DMS79 treated with DMSO at 0.1 percent for 48 hours (cell line): ENCODE measurements around the gene KIAA0319L.

Experiments
- DNase-seq: peaks from one replicate; lab custom pipeline; 2025; lab: John Stamatoyannopoulos, UW

The KIAA0319L gene

DNA sequence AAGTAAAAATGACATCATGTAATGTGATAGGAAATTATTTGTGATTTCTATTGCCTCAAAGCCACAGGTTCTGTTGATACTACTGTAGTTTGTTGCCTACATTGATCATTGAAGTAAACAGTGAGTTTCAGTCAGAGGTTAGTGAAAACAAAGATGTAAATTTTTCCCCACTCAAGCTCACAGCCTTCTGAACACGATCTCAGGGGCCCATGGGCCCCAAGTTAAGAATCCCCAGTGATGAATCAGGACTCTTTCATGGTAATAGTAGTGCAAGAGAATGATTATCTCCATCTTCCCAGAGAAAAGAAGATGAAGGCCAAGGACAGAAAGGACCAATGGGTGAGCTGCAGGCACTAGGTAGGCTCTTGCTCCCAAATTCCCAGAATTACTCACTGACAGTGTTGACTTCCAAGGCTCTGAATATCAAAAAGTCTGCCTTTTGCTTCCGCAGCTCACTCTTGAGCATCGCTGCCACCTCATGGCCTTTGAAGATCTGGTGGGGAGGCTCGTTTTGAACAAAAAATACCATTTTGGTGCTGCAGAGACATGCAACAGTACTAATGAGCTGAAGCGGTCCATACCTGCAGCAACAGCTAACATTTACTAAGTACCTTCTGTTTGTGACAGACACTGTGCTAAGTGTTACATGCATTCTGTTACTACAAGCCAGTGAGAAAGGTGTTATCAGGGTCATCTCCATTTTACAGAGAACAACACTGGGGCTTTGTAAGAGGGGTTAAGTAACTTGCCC, 113.3 kb downstream of the KIAA0319L start:
- no peak for DNase-seq

- DNase-seq = no peak
Measured at GRCh38 chr1:35442734-35443133, 114.5 kb downstream of the KIAA0319L start.

DNA sequence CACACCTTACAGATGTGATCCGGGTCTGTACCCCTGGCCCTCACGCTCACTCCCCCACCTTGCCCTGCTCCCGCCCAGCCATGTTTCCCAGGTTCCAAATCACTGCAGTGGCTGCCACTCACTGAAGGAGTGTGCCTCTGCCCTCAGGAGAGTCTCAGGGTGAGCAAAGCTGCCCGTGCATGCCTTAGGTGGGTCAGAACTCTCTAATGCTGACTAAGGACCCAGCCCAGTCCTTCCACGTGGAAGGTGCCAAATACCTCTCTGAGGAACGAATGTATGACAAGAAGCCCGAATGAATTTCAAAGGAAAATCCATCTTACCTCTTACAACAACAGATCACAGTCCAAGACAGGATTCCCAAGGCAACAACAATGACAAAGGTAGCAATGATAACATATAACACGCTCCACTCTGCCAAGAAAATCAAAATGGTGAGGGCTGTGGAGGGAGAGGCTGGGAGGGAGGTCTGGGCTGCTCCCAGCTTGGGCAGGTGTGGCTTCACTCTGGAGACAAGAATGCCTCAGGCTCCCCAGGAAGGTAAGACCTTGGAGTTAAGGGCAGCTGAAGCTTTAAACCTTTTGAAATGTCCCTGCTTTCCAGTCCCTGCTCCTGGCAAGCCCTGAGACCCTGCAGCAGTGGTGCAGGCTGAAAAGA, 115.2 kb downstream of the KIAA0319L start:
- no peak for DNase-seq

DNA sequence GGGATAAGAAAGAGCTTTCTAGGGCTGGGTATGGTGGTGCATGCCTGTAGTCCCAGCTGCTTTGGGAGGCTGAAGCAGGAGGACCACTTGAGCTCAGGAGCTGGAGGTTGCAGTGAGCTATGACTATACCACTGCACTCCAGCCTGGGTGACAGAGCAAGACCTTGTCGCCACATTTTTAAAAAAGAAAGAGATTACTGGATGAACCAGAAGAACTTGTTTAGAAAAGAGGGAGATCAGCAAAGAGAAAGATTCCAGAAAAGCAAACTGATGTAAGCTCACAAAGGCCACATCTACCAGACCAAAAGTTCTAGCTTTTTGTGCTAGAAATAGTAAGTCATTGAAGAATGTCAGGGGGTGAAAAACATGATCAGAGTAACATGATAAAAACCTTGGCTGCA, 117.6 kb downstream of the KIAA0319L start:
- DNase-seq = no peak

DNA sequence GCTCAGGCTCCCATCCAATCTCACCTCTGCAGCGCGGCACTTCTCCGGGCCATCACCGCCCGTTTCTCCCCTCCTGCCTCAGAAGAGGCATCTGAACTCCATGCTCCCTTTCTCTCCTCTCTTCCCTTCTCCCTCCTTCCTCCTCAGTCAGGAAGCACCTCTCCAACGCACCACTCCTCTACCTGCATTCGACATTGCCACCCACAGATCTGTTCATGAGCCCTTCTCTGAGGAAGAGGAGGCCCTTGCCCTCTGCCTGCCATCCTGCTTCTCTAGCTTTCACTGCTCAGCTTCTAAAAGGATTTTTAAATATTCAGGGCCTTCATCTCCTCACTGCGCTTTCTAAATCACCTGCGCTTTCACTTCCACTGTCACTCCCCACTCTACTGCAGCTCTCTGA, 120.0 kb downstream of the KIAA0319L start:
- no peak for DNase-seq

DNA sequence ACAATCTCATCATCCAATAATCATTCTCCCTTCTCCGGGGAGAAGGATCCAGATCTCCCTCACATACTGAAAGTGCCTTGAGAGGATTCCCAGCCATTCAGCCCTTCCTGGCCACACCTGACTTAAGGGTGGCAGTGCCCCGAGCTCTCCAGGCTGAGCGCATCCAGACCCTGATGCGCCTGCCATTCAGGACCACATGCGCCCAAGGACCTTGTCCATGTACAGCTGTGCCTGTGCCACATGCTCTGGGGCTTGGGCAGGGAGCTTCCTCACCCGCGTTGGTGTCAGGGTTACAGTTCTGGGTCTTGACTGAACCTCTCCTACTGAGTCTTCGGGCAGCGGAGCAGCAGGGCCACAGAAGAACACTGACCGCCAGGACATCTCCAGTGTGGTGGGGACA, 121.1 kb downstream of the KIAA0319L start:
- DNase-seq = no peak

DNA sequence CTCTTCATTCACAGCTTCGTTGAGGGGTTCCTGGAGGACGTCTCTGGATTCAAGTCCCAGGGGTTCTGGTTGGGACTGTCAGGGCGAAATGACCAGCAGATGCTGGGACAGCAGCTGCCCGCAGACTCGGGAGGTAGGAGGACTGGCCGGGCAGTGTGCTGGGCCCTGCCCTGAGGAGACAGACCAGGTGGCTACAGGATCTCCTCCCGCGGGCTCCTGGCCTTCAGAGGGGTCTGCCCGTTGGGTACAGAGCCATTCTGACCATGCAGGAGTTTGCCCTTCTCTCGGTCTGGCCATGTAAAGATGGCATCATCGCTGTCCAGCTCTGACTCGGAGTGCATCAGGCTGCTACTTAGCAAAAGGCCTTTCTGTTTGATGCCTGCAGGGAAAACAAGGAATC, 122.5 kb downstream of the KIAA0319L start:
- DNase-seq = no peak

DNA sequence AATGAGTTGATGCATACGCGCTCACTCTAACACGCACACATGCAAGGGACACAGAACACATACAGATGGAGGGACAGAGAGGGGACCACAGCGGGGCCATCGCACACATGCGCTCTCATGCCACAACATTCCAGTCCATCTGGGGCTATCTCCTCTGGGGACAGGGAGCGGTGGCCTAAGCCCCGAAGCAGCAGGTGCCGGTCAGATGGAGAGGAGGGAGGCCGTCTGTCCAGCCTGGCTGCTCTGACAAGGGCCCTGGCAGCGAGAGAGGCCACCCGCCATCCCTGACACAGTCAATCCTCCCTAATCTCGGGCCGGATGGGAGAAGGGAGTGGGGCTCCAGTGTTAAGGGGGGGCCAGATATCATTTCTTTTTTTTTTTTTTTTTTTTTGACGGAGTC, 123.5 kb downstream of the KIAA0319L start:
- no peak for DNase-seq

- no peak for DNase-seq
Measured at GRCh38 chr1:35432231-35432630, 125.0 kb downstream of the KIAA0319L start.

- DNase-seq = no peak
Measured at GRCh38 chr1:35431173-35431599, 126.0 kb downstream of the KIAA0319L start.

DNA sequence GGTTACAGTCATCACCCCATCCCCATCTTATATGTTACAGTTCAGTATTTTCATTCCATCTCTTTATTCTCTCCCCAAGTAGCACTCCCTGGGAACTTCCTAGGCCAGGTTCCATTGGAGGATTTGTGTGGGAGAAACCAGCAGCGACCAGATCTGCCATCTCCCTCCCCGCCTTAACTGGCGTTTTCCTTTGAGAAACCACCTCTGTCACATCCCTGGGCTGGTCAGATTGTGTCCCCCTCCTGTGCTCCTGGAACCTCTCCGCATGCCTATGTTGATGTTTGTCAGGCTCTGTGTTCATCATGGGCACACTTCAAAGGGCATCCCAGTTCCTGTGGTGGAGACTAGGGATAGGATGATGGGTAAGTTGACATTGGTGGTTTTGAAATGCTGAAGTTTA, 126.4 kb downstream of the KIAA0319L start:
- DNase-seq = no peak

GRCh38 chr1:35428360-35428759, 128.8 kb downstream of the KIAA0319L start:
- DNase-seq = no peak

DNA sequence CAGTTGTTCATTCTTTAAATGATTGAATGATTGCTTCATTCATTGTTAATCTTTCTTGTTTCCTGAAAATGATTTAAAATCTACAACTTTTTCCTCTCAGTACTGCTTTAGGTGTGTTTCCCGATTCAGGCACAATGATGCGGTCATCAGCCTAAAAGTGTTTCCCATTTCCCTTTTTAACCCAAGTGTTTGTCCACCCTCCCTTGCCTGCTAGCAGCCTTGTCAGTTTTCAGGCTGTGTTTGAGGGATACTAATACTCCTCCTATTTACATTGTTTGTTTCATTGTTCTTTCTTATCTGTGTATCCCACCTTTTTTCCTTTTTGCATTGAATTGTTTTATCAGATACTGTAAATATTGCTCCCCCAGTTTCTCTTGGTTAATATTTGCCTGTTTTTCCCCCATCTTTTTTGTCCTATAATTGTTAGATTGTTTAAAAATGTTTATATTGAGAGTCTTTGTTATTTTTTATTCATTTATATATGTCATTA, 131.1 kb downstream of the KIAA0319L start:
- no peak for DNase-seq

DNA sequence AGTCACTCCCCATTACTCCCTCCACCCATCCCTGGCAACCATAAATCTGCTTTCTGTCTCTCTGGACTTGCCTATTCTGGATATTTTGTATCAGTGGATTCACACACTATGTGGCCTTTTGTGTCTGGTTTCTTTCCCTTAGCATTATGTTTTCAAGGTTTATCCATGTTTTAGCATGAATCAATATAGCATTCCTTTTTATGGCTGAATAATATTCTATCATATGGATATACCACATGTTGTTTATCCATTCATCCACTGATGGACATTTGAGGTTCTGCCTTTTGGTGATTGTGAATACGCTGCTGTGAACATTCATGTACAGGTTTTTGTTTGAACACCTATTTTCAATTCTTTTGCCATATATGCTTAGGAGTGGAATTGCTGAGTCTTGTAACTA, 148.3 kb downstream of the KIAA0319L start:
- DNase-seq = no peak

- no peak for DNase-seq
Measured at GRCh38 chr1:35407743-35408142, 149.5 kb downstream of the KIAA0319L start.

DNA sequence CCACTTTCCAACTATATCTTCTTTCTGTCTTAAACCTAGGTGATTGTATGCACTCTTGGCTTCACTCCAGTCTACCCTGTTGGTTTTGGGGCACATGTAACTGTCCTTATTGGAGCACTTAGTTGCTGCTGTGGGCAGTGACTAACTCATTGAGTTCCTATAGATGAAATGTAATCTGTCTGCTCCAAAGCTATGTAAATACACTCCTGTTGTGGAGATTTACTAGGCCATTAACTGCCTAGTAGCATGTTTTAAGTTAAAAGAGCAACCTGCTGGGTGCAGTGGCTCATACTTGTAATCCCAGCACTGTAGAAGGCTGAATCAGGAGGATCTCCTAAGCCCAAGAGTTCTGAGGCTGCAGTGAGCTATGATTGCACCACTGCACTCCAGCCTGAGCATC, 151.1 kb downstream of the KIAA0319L start:
- DNase-seq = no peak

DNA sequence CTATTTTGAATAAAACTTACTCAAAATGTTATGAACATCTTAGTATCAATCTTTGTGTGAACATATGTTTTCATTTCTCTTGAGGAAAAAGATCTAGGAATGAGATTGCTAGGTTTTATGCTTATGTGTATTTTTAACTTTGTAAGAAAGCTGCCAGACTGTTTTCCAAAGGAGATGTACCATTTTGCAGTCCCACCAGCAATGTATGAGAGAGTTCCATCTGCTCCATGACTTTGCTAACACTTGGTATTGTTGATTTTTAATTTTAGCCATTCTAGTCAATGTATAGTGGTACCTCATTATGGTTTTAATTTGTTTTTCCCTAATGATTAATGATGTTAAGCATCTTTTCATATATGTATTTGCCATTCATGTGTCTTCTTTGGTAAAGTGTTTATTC, 156.2 kb downstream of the KIAA0319L start:
- DNase-seq = no peak

DNA sequence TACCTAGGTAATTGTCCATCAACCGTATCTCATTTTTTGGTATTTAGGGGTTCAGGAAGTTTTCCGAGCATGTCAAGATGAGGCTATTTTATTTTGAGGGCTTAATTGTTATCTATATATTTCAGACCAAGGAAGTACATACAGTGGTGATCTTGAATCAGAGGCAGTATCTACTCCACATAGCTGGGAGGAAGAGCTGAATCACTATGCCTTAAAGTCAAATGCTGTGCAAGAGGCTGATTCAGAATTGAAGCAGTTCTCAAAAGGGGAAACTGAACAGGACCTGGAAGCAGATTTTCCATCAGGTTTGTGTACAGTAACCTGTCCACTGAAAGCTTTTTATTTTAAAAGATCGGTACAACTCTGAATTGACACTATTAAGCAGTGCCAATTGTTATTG, 158.5 kb downstream of the KIAA0319L start:
- DNase-seq = no peak

GRCh38 chr1:35394386-35394785, 162.8 kb downstream of the KIAA0319L start:
- no peak for DNase-seq

DNA sequence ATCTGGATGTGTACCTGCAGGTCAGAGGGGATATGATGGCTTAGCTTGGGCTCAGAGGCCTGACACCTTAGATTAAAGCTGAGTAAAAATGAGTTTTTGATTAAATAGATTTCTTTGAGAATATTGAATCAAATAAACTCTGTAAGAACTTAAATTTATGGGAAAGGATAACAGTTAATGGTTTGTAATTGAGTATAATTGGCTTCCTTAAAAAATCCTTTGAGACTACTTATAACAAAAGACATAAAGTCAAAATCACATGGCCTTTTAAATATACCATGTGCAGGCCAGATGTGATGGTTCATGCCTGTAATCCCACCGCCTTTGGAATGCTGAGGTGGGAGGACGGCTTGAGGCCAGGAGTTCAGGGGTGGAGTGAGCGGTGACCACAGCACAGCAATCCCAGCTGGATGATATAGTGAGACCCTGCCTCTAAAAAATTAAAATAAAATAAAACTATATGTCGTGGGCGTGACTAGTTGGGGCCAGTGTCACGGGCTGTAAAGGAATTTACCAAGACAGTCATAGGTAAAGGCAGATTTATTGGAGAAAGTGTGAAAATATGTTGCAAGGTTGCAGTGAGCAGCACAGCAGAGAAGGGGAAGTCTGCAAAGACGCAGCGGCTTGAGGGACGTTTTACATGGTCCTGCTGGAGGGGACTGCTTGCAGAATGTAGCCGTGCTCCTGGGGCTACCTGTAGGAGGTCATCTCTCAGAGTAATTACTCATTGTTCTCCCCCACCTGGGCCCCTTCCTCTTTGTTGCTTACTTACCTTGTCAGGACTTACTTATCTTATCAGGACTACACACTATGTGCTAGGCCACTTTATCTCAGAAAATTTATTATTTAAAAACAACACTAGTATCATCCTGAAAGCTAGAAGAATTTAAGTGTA, 166.4 kb downstream of the KIAA0319L start:
- no peak for DNase-seq

DNA sequence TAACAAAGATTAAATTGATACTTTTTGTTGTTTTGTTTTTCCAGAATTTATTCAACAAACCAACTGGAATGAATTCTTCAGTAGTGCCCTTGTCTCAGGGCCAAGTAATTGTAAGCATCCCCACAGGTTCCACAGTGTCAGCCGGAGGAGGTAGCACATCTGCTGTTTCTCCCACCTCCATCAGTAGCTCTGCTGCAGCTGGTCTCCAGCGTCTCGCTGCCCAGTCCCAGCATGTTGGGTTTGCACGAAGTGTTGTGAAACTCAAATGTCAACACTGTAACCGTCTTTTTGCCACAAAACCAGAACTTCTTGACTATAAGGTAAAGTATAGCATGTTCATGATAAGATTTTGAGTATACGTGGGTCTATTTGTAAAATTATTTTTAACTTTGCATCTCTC, 170.2 kb downstream of the KIAA0319L start:
- DNase-seq = no peak

DNA sequence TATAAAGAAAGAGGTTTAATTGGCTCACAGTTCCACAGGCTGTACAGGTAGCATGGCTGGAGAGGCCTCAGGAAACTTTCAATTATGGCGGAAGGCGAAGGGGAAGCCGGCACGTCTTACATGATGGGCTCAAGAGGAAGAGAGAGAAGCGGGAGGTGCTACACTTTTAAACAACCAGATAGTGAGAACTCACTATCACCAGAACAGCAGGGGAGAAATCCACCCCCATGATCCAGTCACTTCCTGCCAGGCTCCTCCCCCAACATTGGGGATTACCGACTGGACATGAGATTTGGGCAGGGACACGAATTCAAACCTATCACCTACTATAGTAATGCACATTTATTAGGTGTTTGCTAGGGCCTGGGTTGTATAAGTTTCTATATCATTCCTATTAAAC, 170.9 kb downstream of the KIAA0319L start:
- DNase-seq = no peak
